ENCODE measurements around the gene MEF2C.

DNA sequence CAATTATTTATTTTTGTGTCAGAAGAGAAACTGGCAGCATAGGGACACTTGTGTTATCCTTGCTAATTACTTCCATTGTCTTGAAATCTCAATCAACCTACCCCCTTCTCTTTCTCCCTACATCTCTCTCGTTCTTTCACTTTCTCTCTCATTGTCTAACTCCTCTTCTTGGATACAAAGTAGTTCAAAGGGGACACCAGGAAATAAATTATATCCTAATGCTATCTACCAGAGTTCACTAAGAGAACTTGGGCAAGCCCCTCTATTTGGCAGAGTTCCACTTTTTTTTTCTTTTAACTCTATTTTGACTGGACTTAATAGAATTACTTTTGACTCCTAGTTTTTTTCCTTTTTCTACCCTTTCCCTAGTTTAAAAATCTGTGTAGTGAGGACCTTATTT is 102.2 kb downstream of the MEF2C start:
- TF ChIP-seq, protein P1, sequence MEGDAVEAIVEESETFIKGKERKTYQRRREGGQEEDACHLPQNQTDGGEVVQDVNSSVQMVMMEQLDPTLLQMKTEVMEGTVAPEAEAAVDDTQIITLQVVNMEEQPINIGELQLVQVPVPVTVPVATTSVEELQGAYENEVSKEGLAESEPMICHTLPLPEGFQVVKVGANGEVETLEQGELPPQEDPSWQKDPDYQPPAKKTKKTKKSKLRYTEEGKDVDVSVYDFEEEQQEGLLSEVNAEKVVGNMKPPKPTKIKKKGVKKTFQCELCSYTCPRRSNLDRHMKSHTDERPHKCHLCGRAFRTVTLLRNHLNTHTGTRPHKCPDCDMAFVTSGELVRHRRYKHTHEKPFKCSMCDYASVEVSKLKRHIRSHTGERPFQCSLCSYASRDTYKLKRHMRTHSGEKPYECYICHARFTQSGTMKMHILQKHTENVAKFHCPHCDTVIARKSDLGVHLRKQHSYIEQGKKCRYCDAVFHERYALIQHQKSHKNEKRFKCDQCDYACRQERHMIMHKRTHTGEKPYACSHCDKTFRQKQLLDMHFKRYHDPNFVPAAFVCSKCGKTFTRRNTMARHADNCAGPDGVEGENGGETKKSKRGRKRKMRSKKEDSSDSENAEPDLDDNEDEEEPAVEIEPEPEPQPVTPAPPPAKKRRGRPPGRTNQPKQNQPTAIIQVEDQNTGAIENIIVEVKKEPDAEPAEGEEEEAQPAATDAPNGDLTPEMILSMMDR (optimal IDR thresholded peaks at IDR 0.05 in 1 of 3, IDR thresholded peaks at IDR 0.05 in 1 of 3, conservative IDR thresholded peaks at IDR 0.05 in 1 of 3; ENCODE audit: extremely low read depth in 1 of 3, insufficient read depth in 2 of 3, low read length in 3 of 3), result no peak
- no peak for TF ChIP-seq EZH2 (IDR thresholded peaks at IDR 0.05; ENCODE audit: low read length)

All from keratinocyte (primary cell).